ENCODE results near the gene RAB4A.
A peak's percentile ranks its signal among the peaks of the same experiment; 100 is the strongest.

Gene RAB4A

DNA sequence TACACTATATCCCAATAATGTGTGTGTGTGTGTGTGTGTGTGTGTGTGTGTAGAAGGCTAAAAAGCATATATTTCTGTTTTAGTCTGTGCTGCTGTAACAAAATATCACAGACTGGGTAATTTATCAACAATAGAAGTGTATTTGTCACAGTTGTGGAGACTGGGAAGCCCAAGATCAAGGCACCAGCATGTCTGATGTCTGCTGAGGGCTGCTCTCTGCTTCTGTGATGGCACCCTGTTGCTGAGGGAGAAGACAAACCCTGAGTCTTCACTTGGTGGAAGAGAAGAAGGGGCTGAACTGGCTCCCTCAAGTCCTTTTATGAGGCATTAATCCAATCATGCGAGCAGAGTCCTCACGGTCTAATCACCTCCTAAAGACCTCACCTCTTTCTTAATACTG lies 23.0 kb upstream of the RAB4A start:
- DNase-seq: no peak

DNA sequence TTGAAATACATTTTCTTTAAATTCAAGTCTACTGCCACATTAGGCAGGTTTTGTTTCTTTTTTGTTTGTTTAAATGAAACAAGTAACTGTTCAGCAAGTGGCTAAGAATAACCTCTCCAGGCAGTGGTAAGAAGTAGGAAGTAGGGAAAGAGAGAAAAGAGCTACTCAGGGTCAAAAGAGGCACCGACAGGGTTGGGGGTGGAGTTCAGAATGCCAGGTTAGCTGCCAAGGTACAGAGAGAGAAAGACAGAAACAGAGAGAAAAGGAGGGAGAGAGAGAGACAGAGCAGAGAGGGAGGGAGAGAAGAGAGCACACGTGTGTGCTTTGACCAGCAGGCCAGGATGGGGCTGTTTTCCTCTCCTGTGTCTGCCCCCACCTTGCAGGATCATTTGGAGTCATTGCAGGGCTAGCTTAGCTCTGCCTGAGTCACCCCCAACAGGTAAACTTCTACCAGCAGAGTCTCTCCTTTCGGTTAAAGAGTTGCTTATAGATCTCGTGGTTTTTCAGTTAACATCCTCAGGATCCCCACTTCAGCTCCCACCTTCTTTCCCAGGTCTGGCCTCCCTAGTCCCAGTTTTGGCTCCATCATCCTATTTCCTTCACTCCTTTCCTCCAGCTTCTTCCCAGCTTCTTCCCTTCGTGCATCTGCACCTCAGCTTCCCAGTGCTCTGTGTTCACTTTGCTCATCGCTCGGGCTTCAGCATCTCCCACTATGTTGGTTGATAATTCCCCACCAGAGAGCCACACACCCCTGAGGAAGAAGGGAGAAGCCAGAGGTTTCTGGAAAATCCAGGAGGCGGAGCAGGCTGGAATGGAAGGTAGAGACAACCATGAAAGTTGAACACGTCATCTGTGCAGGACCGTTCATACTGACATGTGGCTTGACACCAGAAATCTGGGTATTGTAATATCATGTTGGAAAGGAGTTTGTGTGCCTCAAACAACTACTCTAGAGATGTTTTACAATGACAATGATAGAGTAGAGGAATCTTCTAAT lies 21.8 kb upstream of the RAB4A start:
- DNase-seq: no peak

DNA sequence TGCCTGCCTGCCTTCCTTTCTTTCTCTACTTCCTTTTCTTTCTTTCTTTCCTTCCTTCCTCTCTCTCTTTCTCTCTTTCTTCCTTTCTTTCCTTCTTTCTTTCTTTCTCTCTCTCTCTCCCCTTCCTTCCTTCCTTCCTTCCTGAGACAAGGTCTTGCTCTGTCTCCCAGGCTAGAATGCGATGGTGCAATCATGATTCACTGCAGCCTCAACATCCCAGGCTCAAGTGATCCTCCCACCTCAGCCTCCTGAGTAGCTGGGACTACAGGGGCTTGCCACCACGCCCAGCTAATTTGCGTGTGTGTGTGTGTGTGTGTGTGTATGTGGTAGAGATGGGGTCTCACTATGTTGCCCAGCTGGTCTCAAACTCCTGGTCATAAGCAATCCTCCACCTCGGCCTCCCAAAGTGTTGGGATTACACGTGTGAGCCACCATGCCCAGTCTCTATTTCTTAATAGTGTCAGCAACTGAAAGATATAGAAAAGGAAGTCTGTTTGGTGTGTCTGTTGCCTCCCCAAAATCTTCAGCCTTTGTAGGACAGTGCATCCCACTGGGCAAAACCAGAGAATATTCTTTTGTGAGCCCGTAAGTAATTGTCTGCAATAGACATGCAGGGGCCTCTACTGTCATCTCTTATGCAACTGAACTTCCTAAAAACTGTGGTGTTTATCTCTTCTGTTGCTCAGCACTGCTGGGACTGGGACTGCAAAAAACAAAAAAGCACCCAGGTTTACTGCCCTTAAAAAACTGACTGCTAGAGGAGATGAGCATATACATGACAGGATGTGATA lies 20.9 kb upstream of the RAB4A start:
- no peak for DNase-seq

DNA sequence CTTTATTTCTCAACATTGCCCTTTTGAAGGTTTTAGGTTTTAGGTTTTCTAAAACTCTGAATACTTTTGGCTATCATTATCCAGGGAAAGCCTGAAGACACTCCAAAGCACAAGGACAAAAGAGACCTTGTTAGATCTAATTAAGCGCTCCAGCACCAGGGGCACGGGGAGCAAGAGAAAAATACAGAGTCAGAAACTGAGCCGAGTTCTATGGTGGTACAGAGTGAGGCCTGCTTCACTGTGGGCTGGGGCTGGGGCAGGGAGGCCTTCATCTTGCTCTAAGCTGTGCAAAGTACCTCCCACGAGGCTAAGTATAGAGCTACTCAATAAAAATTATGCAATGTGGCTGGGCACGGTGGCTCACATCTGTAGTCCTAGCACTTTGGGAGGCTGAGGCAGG lies 19.7 kb upstream of the RAB4A start:
- DNase-seq: no peak

DNA sequence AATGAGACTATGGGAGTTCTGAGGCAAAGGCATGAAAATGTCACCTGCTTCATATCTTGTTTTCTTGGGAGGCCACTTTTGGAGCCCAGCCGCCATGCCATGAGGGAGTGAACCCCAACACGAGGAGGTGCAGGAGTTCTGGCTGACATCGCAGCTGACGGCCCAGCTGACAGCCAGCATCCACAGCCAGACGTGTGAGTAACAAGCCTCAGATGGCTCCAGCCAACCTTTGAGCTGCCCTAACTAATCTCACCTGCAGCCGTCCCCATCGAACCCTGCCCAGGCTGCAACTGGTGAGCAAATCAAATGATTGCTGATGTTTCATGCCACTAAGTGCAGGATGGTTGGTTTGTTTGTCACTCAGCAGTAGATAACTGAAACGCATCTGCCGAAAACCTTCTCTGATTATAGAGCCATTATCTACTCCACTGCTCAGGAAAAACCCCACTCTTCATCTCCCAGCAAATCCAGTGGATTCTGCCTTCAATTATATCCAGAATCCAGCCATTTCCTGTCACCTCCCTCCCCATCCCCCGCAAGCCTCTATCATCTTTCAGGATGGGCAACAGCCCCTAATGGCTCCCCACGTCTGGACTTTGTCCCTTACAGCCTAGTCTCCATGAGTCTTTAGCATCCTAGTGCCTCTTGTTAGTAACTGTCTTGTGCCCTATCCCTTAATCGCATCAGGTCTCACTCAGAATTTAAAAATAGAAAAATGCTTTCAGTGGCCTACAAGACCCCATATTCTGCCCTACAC lies 18.5 kb upstream of the RAB4A start:
- no peak for DNase-seq

DNA sequence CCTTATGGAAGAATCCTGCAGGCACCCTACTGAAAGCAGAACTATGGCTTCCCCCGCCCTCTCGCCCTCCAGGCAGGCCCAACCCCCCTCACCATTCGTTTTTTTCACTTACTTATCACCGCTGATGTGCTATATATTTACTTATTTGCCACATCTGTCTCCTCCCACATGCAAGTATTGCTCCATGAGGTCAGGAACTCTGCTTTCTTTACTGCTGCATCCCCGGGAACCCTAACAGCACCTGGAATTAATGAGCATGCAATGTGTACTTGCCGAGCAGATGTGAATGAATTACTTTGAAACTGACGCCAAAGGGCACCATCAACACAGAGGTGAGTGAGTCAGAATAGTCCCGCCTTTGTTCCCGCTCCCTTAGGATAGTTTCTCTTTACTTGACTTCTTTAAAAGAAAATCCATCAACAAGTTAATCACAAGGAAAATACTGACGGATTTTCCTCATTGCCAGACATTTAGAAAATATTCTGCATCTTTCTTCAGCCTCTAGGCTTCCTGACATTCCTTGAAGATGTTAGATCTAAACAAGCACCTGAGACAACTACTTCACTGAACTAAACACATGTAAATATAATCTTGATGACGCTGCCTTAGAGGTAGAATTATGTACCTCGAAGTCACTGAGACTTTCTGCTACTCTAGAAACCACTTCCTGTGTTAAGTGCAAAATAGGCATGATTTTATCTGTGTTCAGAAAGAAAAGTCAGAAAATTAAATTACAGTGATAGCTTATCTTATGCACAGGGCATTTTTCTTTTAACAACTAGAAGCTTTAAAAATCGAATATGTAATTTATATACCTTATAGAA lies 17.5 kb upstream of the RAB4A start:
- DNase-seq: peak; percentile 62

DNA sequence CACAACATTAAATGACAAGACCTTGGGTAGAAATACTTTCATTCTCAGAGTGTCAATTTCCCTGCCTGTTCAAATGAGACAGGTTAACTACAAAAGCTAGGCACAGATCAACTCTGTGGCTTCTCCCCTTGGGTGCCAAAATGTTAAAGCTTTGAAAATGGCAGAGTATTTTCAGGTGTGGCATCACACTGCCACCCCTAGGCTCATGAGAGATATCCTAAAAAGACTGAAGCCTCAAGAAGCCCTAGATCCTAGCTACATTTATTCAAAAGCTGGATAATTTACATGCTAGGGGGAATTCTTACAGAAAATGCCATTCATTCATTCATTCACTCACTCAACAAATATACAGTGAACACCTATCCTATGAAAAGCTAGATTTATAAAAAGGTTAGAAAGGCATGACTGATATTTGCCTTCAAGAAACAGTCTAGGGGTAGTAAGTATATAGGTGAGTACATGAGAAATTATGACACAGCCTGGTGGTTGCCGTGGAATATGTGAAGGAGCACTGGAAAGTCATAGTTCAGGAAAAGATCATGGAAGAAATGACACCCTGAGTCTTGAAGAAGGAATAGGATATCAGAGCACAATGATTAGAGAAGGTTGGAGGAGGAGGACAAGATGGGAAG lies 15.9 kb upstream of the RAB4A start:
- DNase-seq: no peak

DNA sequence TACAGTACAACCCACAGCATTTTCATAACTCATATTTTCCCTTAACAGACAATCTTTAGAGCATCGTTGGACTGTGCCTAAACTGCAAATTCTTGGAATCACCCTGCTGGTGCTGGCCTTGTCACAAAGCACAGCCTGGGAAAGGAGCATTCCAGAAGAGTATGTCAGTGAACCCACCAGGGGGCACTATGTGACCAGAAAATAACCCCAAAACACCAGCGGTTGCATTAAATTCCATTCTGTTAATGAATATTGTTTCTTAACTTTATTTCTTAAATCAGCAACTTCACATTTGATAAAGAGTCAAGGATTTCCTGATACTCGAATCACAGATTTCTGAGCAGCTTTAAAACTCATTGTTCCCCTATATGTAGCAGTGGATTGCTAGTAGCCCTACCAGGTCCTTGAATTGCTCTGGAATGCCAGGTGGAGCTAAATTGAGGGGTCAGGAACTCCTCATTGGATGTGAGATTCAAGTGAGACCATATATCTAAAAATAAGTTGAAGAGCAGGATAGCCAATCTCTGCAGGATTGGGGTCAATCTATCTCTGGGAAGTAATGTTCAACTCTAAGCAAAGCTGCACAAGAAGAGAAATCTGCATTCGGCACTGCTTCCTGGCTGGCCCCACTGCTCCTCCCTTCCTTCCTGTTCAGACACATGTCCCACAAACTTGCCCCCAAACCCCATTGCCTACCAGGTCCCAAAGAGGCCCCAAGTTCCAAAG lies 12.7 kb upstream of the RAB4A start:
- peak; percentile 12 for DNase-seq

DNA sequence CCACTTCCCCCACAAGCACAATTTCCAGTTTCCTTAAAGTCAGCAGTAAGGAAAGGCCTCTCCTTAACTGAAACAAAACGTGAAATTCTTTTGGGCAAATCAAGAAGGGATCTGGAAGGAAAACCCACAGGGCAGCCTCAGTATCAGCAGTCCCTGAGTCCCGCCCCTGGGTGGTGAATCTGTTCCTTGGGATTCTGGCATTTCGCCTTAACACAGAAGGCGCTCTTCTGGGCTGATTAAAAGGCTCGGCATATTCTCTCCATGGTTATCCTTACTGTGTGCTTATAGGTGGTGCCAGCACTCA lies 12.2 kb upstream of the RAB4A start:
- no peak for DNase-seq

DNA sequence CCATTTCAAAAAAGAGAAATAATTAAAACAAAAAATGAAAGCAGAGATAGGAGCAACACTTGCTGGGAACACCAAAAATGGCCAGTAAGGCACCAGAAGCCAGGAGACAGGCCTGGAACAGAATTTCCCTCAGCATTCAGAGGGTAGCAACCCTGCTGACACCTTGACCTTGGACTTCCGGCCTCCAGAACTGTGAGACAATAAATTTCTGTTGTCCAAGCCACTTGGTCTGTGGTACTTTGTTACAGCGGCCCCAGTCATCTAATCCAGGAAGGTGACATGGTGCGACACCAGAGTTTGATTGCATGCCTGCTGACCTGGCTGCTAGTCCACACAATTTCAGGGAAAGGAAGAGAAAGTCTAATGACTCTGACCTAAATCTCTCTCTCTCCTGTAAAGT lies 10.6 kb upstream of the RAB4A start:
- no peak for DNase-seq

DNA sequence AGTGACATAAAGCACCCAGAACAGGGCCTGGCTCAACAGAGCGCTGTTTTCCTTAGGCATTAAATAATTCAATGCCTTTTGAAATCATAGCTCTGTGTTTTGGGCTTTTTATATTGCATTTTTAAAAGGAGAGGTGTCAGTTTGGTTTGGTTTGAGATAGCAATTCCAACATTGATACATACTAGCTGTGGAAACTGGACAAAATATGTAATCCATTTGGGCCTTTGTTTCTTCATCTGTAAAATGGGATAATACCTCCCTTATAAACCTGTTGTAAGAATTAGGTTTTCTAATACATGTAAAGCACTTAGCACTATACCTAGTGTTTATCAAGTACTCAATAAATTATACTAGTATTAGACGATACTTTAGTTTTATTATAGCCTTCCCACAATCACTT lies 8.7 kb upstream of the RAB4A start:
- no peak for DNase-seq

DNA sequence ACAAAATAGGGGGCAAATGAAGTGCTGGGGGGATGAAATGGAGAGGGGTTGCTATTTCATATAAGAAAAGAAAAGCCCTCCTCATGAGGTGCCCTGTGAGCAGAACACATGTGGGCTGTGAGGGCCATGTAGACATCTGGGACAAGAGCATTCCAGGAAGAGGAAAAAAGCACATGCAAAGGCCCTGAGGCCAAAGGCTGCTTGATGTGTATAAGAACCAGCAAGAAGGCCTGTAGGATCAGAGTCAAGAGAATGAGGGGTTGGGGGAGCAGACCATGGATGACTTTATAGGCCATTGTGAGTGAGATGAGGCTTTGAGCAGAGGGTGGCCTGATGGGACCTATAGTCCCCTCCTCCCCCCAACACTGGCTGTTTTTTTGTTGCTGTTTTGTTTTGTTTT lies 7.7 kb upstream of the RAB4A start:
- DNase-seq: no peak

DNA sequence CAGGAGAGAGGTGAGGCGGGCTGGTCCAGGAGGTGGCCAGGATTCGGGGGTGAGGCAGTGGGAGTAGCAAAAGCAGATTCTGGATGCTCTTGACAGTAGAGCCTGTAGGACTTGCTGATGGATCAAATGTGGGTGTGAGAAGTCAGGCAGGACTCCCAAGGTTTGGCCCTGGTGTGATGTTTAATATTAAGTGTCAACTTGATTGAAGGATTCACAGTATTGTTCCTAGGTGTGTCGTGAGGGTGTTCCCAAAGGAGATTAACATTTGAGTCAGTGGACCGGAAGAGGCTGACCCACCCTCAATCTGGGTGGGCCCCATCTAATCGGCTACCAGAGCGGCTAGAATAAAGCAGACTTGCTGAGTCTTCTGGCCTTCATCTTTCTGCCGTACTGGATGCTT lies 6.8 kb upstream of the RAB4A start:
- no peak for DNase-seq

DNA sequence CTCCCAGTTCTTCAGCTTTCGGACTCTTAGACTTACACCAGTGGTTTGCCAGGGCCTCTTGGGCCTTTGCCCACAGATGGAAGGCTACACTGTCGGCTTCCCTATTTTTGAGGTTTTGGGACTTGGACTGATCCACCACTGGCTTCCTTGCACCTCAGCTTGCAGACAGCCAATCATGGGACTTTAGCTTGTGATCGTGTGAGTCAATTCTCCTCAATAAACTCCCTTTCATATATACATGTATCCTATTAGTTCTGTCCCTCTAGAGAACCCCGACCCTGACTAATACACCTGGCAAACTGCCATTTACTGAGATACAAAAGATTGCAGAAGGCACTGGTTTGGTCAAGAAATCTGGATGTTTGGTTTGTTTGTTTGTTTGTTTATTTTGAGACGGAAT lies 6.4 kb upstream of the RAB4A start:
- DNase-seq: no peak

DNA sequence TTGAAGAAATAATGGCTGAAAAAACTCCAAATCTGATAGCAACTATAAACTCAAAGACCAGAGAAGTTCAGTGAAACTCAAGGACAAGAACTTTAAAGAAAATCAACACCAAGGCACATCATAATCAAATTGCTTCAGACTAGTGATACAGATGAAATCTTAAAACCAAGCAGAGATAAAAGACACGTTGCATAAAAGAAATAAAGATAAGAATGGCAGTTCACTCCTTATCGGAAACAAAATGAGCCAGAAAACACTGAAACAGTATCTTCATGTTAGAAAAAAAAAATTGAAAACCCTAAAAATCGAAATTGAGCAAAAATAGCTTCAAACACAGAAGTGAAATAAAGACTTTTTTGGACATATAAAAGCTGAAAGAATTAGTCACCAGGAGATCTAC lies 4.6 kb upstream of the RAB4A start:
- DNase-seq: no peak

DNA sequence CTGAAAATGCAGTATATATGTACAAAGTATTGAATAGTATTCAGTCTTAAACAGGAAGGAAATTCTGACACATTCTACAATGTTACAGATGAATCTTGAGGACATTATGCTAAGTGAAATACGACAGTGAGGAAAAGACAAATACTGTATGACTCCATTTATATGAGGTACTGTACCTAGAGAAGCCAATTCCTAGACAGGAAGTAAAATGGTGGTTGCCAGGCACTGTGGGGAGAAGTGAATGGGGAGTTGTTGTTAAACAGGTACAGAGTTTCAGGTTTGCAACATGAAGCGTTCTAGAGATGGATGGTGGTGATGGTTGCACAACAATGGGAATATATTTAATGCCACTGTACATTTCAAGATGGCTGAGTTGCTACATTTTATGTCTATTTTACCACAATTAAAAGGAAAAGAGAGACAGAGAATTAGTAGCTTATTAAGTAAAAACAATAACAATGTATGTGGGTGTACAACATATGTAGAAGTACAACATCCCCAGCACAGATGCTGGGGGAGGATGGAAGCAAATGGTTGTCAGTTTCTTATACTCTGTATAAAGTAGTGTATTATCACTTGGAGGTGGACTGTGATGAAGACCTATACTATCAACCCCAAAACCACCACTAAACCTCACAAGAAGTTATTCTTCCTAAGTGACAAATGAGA lies 3.9 kb upstream of the RAB4A start:
- no peak for DNase-seq

DNA sequence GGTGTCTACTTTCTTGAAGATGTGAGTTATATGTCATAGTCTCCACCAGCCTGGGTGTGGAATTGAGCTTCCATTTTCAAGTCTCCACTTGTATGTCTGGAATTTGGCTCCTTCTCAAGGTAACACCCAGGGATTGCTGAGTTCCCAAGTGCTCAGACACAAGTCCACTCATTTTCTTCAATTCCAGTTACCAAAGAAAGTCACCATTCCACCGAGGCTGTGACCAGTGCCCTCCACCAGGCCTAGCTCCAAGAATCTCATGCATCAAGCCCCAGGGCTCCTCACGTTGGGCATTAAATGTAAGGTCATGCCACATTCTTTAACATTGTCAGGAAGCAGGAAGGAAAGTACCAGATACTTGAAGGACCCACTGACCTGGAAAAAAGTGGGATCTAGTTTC lies 2.4 kb upstream of the RAB4A start:
- peak; percentile 39 for DNase-seq

DNA sequence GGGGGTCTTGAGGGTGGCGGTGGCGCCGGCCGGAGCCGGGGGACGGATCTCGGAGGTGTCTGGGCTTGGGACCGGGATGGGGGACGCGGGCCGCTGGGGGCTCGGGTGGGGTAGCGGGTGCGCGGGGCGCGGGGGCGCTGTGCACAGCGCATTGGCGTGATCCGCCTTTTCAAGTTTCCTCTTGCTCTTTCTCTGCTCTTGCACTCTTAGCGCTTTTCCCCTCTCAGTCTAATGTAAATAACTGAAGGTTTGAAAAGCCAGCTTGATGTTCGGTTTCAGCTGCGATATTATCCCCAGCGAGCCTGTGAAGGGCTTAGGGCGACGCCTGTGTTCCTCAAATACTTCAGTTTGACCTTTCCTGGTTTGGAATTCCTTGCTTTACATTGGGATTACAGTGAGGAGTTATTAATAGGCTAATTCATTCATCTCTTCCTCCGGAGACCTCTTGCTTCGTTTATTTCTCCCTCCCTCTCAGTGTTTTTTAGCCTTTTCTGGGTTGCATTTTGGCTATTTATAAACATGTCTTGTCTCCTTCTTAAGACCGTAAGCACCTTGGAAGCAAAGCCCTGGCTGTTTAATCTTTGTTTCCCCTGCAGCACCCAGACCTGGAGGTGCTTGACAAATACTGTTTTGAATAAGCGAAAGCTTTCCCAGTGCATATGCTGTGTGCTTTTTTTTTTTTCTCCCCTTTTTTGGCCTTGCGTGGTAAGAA lies 693 bp downstream of the RAB4A start:
- DNase-seq: no peak

DNA sequence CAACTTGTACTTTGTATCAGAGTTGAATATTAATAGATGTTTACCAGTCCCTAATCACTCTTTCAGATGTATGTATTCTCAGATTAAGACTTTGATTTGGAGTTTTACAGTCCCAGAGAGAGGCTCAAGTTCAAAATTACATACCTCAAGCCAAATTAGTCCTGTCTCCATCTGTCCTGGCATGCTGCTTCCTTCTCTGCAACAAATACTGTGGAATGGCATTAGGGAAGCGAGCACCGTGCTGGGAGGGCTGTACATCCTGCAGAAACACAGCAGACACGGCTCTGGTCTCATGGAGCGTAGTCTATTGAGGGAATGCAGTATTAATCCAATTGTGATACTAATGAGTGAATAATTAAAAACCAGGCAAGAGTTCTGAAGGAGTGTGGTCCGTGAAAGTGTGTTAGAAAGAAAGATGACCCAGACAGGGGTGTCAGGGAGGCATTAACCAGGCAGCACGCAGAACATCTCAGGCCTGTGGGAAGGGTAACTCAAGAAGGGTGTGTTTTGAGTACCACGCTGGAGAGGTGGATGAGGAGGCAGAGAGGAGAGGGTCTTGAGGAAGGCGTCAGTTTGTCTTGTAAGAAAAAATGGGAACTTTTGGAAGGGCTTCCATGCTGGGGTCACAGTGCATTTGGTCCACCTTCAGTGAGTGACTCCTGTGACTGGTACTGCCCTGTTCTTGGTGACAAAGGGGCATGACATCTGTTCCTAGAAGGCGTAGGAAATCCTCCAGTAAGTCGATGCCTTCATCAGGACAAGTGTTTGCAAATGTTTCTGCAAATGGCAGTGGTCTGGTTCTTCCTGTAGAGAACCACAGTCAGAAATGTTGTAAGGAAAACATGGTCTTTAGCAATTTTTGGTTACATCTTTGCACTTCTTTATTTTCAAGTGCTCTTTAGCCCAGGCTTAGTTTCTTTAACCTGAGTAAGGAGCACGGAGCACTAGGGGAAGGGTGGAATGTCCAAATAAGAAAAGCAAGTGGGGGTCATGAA lies 1.6 kb downstream of the RAB4A start:
- DNase-seq: no peak
